Spinal cord (tissue), 10 donors: ENCODE data around the gene ADCY7. TPM values are rescaled to one million over a fixed set of nuclear protein-coding genes. Genes with fewer than 3 reads are reported as not detected.

Source experiments
- DNase-seq, 6 donors: peaks; one replicate each; pipeline versions ENCODE4 v3.0.0 to v3.0.0-alpha.2; 2013 to 2015; ENCODE audit warnings: low spot score in 6 of 6, low read depth in 4 of 6
- H3K27ac ChIP-seq: one replicate; pipeline ENCODE4 v1.5.1; 2013; ENCODE audit warnings: low read depth, low read length, control low read depth
- H3K27me3 ChIP-seq: one replicate; pipeline ENCODE4 v1.6.1; 2013; ENCODE audit warnings: low read length; ENCODE audit not compliant: control insufficient read depth, insufficient read depth
- H3K36me3 ChIP-seq: one replicate; pipeline ENCODE4 v1.6.1; 2013; ENCODE audit warnings: low read length; ENCODE audit not compliant: control insufficient read depth, insufficient read depth
- H3K4me1 ChIP-seq: one replicate; pipeline ENCODE4 v1.6.1; 2013; ENCODE audit warnings: low read length; ENCODE audit not compliant: control insufficient read depth, insufficient read depth
- H3K4me3 ChIP-seq: one replicate; pipeline ENCODE4 v1.5.1; 2013; ENCODE audit warnings: low read depth, low read length, control low read depth
- H3K9me3 ChIP-seq: one replicate; pipeline ENCODE4 v1.6.1; 2013; ENCODE audit warnings: low read length; ENCODE audit not compliant: control insufficient read depth, insufficient read depth
- WGBS: methylation state at CpG from one replicate; pipeline ENCODE4 v1.1.5; 2013; ENCODE audit warnings: missing lambda C conversion rate; ENCODE audit not compliant: insufficient coverage; 5-methylcytosine and 5-hydroxymethylcytosine counted together
- polyA plus RNA-seq, 2 donors: library from polyadenylated mRNA; unstranded; fragments of 120-200 nt; gene quantifications; one replicate each; pipeline ENCODE4 v1.2.1, GENCODE V29; 2013; ENCODE audit not compliant: insufficient read length in 2 of 2
- total RNA-seq, 2 donors: library from RNA; depleted of rRNA in 1 of 2; stranded (reverse); fragments of 120-200 nt in 1 of 2; fragments of >200 nt in 1 of 2; gene quantifications; one replicate each; pipeline versions ENCODE4 v1.2.3 to v1.2.4, GENCODE V29; 2013 to 2014
- donor health status: healthy.

The ADCY7 gene
- total and polyA plus RNA-seq, 4 donors: 12.4 to 26.0 (median 16.3) TPM

- Histone ChIP-seq H3K4me1 (peaks cover 17% of the 10 kb centered on the region), H3K27ac (no peak overlapping the region), H3K36me3 (peaks cover 50% of the 10 kb centered on the region), H3K27me3 (no peaks in the 10 kb centered on the region), H3K9me3 (no peaks in the 10 kb centered on the region), H3K4me3 (no peak overlapping the region)
- DNase-seq: peak in 1 of 6 donors; percentile 55
- WGBS: 98% methylated on average over 6 of the region's 10 CpGs
Observed at GRCh38 chr16:50316848-50317630, 50.7 kb downstream of the ADCY7 start.

- H3K4me3 ChIP-seq: no peak overlapping the region
- no peak overlapping the region for H3K27ac ChIP-seq
- no peaks in the 10 kb centered on the region for H3K9me3 ChIP-seq
- peaks cover 17% of the 10 kb centered on the region for H3K4me1 ChIP-seq
- H3K27me3 ChIP-seq: no peaks in the 10 kb centered on the region
- WGBS: 79% methylated on average over 3 of the region's 9 CpGs
- peaks cover 37% of the 10 kb centered on the region for H3K36me3 ChIP-seq
- no peak for DNase-seq
Observed at GRCh38 chr16:50318796-50319578, 52.6 kb downstream of the ADCY7 start.

GRCh38 chr16:50320310-50320709 lies 54.0 kb downstream of the ADCY7 start:
- Histone ChIP-seq H3K27ac (no peak overlapping the region), H3K27me3 (no peaks in the 10 kb centered on the region), H3K36me3 (peaks cover 28% of the 10 kb centered on the region), H3K4me1 (peaks cover 12% of the 10 kb centered on the region), H3K4me3 (no peak overlapping the region), H3K9me3 (no peaks in the 10 kb centered on the region)
- no peak for DNase-seq
- 71% methylated on average over 2 of the region's 5 CpGs for WGBS

- no peak overlapping the region for H3K27ac ChIP-seq
- no peak overlapping the region for H3K4me3 ChIP-seq
- H3K9me3 ChIP-seq: no peaks in the 10 kb centered on the region
- H3K27me3 ChIP-seq: no peaks in the 10 kb centered on the region
- H3K4me1 ChIP-seq: no peaks in the 10 kb centered on the region
- peaks cover 19% of the 10 kb centered on the region for H3K36me3 ChIP-seq
- no peak for DNase-seq
- no CpG with 5 or more reads among the region's 1 CpG for WGBS
Observed at GRCh38 chr16:50322333-50322732, 56.0 kb downstream of the ADCY7 start.

DNA sequence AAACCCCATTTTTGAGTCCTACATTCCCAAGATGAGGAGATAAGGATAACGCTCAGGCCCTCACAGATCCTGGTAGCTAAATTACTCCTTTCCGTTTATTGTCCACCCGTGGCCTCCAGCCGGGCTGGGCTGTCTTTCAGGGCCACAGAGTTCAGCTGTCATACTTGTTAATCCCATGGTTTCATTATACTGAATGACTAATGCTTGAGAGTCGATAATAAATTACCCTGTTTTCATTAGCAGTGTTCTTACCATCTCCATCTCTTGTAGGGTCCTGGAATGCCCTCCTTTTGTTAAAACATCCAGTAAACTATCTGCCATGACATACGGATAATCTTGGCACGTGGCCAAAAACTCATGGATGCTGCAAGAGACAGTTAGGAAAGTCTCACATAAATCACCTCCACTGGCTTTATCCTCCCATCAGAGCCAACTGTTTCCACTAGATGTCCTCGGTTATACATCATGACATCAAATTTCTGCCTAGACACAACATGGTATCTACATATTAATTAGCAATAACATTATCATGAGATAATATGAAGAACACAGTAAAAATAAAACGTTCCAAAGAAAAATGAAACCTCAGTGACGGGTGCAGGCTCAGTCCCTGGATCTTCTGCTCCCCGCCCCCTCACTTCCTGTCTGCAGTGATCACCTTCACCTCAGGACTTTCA lies 57.1 kb downstream of the ADCY7 start:
- no peak overlapping the region for H3K27ac ChIP-seq
- no peaks in the 10 kb centered on the region for H3K27me3 ChIP-seq
- no peaks in the 10 kb centered on the region for H3K4me1 ChIP-seq
- peaks cover 19% of the 10 kb centered on the region for H3K36me3 ChIP-seq
- H3K4me3 ChIP-seq: no peak overlapping the region
- 65% methylated on average over 9 of the region's 11 CpGs for WGBS
- peak in 2 of 6 donors; percentile 56 to 73 for DNase-seq
- H3K9me3 ChIP-seq: no peaks in the 10 kb centered on the region

GRCh38 chr16:50324345-50324744 lies 58.0 kb downstream of the ADCY7 start:
- H3K27me3 ChIP-seq: no peaks in the 10 kb centered on the region
- no peak overlapping the region for H3K27ac ChIP-seq
- 95% methylated on average over 4 of the region's 6 CpGs for WGBS
- no peak for DNase-seq
- H3K9me3 ChIP-seq: no peaks in the 10 kb centered on the region
- H3K4me1 ChIP-seq: no peaks in the 10 kb centered on the region
- peaks cover 21% of the 10 kb centered on the region for H3K36me3 ChIP-seq
- H3K4me3 ChIP-seq: no peak overlapping the region

- Histone ChIP-seq H3K27me3 (no peaks in the 10 kb centered on the region), H3K4me3 (no peak overlapping the region), H3K9me3 (no peaks in the 10 kb centered on the region), H3K4me1 (no peaks in the 10 kb centered on the region), H3K36me3 (peaks cover 15% of the 10 kb centered on the region), H3K27ac (no peak overlapping the region)
- no peak for DNase-seq
- 73% methylated on average over 5 of the region's 5 CpGs for WGBS
Observed at GRCh38 chr16:50326264-50326663, 59.9 kb downstream of the ADCY7 start.

GRCh38 chr16:50326835-50327465 lies 60.6 kb downstream of the ADCY7 start:
- no peaks in the 10 kb centered on the region for H3K27me3 ChIP-seq
- H3K4me3 ChIP-seq: no peak overlapping the region
- 59% methylated on average over 7 of the region's 7 CpGs for WGBS
- H3K4me1 ChIP-seq: no peaks in the 10 kb centered on the region
- peaks cover 14% of the 10 kb centered on the region for H3K36me3 ChIP-seq
- no peak overlapping the region for H3K27ac ChIP-seq
- DNase-seq: peak in 1 of 6 donors; percentile 41
- no peaks in the 10 kb centered on the region for H3K9me3 ChIP-seq

DNA sequence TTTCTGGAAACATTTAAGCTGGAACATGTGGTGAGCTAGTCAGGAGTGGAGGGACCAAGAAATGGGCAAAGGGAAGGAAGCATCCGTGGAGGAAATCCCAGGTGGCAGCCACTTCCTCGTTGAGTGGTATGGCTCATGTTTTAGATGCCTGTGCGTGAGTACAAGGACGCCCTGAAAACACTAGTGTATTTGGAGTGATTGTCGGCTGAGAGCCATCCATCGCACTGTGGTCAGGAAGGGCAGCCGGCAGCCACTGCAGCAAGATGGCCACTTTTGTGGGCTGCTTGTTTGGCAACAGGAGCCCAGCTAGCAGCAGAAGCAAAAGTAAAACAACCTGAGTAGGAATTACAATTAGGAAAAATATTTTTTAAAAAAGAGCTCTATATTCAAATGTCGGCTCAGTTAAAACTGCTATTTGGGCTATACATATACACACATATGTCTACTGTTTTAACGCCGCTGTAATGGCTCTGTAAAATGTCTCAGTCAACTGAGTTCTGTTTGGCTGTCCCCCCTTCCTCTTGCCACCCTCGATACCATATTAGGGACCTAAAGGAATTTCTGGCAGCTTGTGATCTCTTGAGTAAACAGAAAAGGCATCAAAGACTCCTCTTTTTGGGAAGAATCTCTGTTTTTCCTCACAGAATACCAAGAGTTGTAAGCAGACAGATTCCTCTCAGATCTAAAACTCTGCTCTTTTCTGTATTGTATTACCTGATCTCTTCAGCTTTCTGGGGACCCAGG lies 63.3 kb downstream of the ADCY7 start:
- WGBS: 90% methylated on average over 7 of the region's 11 CpGs
- Histone ChIP-seq H3K36me3 (peaks cover 11% of the 10 kb centered on the region), H3K4me1 (no peaks in the 10 kb centered on the region), H3K4me3 (no peak overlapping the region), H3K9me3 (no peaks in the 10 kb centered on the region), H3K27me3 (no peaks in the 10 kb centered on the region), H3K27ac (no peak overlapping the region)
- peak in 1 of 6 donors; percentile 46 for DNase-seq
